Right lobe of liver (tissue), 6 donors: ENCODE results near the gene ARFGAP2. TPM values are rescaled to one million over a fixed set of nuclear protein-coding genes. Genes with fewer than 3 reads are reported as not detected.

ENCODE experiments used
- ATAC-seq, 4 donors: fragments of 200-7000 bp; cut with Tn5 transposase; one replicate each; pipeline ENCODE4 v1.9.1; 2020; ENCODE audit warnings: mild to moderate bottlenecking in 4 of 4, moderate library complexity in 4 of 4
- DNase-seq, 3 donors: peaks; one replicate each; pipeline ENCODE4 v3.0.0-alpha.2; 2020
- H3K27ac ChIP-seq, 3 donors: fragments of 200-600 bp; one replicate each; pipeline ENCODE4 v1.8.0; 2022
- H3K27me3 ChIP-seq, 2 donors: fragments of 200-600 bp; one replicate each; pipeline ENCODE4 v1.8.0; 2022
- H3K36me3 ChIP-seq, 4 donors: fragments of 200-600 bp; sonication (generic) in 1 of 4; one replicate each; pipeline versions ENCODE4 v1.5.1 to v1.8.0; 2017 to 2022; ENCODE audit warnings: control low read depth in 1 of 4
- H3K4me1 ChIP-seq, 4 donors: fragments of 200-600 bp; sonication (generic) in 1 of 4; one replicate each; pipeline versions ENCODE4 v1.5.1 to v1.8.0; 2017 to 2022; ENCODE audit warnings: control low read depth in 1 of 4
- H3K4me3 ChIP-seq, 3 donors: fragments of 200-600 bp; one replicate each; pipeline ENCODE4 v1.8.0; 2022
- H3K9me3 ChIP-seq, 4 donors: fragments of 200-600 bp; sonication (generic) in 1 of 4; one replicate each; pipeline versions ENCODE4 v1.5.1 to v1.8.0; 2017 to 2022; ENCODE audit warnings: control low read depth in 1 of 4
- POLR2A ChIP-seq: fragments of 450-650 bp; IDR thresholded peaks from one replicate; pipeline ENCODE4 v1.6.1; 2017; ENCODE audit warnings: antibody characterized with exemption, mild to moderate bottlenecking
- WGBS: methylation state at CpG from one replicate; pipeline ENCODE4 v1.1.6; 2018; ENCODE audit warnings: low coverage, low lambda C conversion rate; ENCODE audit not compliant: insufficient coverage; ENCODE audit errors: missing lambda C conversion rate; 5-methylcytosine and 5-hydroxymethylcytosine counted together
- intact Hi-C, 2 donors: fragments of 100-400 bp; cut with DNase I; formaldehyde crosslinking; loops; one replicate each; pipeline versions ENCODE4 v1.11.2 to v1.14.1; 2022
- total RNA-seq, 6 experiments: library from RNA; depleted of rRNA in 2 of 6; stranded (reverse); fragments of >200 nt in 2 of 6; fragmentation: NEBNext Ultra II Directional in 3 of 6; extraction: Animal tissue kit (Norgen Biotek cat#: 25700) in 3 of 6; gene quantifications; one replicate each; pipeline versions ENCODE4 v1.1.0 to v1.2.4, GENCODE V29; 2016 to 2023
- TF ChIP-seq, protein P1 (sequence below), 4 donors: fragments of 200-600 bp in 3 of 4; fragments of 450-650 bp in 1 of 4; IDR thresholded peaks; one replicate each; pipeline versions ENCODE4 v1.5.1 to v1.8.0; 2016 to 2022; ENCODE audit warnings: antibody characterized with exemption in 4 of 4, mild to moderate bottlenecking in 2 of 4
- donor health status: DM: no; HTN: yes; CAD: no.
- donor health status: DM: no; HTN: no; CAD: no.
- donor health status: DM: no; HTN: no; CAD: no.
- donor health status: DM: no; HTN: yes; CAD: no.
- donor health status: DM: no; HTN: yes; CAD: no.

Gene ARFGAP2
- total RNA-seq, 6 experiments from 2014 or later = 37.7 to 64.4 (median 62.1) TPM

DNA sequence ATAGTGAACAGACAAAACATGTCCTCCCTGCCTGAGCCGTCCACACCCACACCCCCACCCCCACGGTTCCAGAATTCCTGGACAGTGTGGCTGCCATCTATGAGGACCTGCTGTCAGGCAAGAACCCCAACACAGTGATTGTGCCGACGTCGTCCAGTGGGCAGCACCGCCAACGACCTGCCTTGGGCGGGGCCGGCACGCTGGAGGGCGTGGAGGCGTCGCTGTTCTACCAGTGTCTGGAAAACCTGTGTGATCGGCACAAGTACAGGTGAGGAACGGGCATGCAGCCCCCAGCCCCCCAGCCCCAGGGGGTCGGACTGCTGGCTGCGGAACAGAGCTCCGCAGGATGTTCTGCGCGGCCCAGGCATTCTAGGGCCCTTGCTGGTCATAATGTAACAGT, 19.7 kb downstream of the ARFGAP2 start:
- no peak for TF ChIP-seq POLR2A
- TF ChIP-seq, protein P1, sequence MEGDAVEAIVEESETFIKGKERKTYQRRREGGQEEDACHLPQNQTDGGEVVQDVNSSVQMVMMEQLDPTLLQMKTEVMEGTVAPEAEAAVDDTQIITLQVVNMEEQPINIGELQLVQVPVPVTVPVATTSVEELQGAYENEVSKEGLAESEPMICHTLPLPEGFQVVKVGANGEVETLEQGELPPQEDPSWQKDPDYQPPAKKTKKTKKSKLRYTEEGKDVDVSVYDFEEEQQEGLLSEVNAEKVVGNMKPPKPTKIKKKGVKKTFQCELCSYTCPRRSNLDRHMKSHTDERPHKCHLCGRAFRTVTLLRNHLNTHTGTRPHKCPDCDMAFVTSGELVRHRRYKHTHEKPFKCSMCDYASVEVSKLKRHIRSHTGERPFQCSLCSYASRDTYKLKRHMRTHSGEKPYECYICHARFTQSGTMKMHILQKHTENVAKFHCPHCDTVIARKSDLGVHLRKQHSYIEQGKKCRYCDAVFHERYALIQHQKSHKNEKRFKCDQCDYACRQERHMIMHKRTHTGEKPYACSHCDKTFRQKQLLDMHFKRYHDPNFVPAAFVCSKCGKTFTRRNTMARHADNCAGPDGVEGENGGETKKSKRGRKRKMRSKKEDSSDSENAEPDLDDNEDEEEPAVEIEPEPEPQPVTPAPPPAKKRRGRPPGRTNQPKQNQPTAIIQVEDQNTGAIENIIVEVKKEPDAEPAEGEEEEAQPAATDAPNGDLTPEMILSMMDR (IDR thresholded peaks at IDR 0.05) = no peak
- DNase-seq (no peak), ATAC-seq (no peak)
- Histone ChIP-seq H3K9me3 (no peaks in the 10 kb centered on the region), H3K36me3 (no peaks in the 10 kb centered on the region), H3K27ac (no peak overlapping the region), H3K4me1 (no peaks in the 10 kb centered on the region), H3K4me3 (no peak overlapping the region), H3K27me3 (no peaks in the 10 kb centered on the region)
- WGBS = 100% methylated on average over 2 of the region's 20 CpGs
- intact Hi-C loops = no loop called here

- 94% methylated on average over 4 of the region's 6 CpGs for WGBS
- Histone ChIP-seq H3K4me1 (no peaks in the 10 kb centered on the region), H3K9me3 (no peaks in the 10 kb centered on the region), H3K4me3 (no peak overlapping the region), H3K36me3 (no peaks in the 10 kb centered on the region), H3K27me3 (no peaks in the 10 kb centered on the region), H3K27ac (no peak overlapping the region)
- intact Hi-C loops = no loop called here
- DNase-seq (no peak), ATAC-seq (no peak)
- TF ChIP-seq, protein P1 (IDR thresholded peaks at IDR 0.05) = no peak
- no peak for TF ChIP-seq POLR2A
Observed at GRCh38 chr11:47156333-47156732, 20.3 kb downstream of the ARFGAP2 start.

DNA sequence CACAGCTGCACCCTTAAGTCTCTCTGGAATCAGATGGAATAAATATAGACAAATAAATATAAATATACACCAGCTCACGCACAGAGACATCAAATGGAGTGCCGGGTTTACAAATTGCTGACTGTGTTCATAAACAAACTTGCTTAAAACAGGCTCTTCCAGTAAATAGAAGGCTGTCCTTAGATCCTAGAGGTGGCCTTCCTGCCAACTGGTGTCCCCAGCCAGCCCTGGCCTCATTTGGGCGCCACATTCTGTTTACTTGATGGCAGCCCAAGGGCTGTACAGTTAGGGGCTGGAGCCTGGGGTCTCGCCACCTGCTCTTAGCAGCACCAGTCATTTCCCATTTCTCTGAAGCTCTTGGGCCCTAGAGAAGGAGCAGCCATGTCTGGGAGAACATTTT, 20.8 kb downstream of the ARFGAP2 start:
- Histone ChIP-seq H3K27ac (no peak overlapping the region), H3K4me1 (no peaks in the 10 kb centered on the region), H3K27me3 (no peaks in the 10 kb centered on the region), H3K4me3 (no peak overlapping the region), H3K36me3 (no peaks in the 10 kb centered on the region), H3K9me3 (no peaks in the 10 kb centered on the region)
- DNase-seq (no peak), ATAC-seq (no peak)
- TF ChIP-seq POLR2A = no peak
- TF ChIP-seq, protein P1 (IDR thresholded peaks at IDR 0.05) = no peak
- intact Hi-C loops = no loop called here
- 77% methylated on average over 3 of the region's 4 CpGs for WGBS

- no peak overlapping the region for H3K27ac ChIP-seq
- intact Hi-C loops = loop anchor here (5.0 kb wide), 2 partner anchors 263 to 268 kb away; no protein-coding TSS in a partner anchor
- ATAC-seq = no peak
- H3K36me3 ChIP-seq = no peaks in the 10 kb centered on the region
- DNase-seq = no peak
- H3K4me3 ChIP-seq = no peak overlapping the region
- TF ChIP-seq POLR2A = no peak
- TF ChIP-seq, protein P1 (IDR thresholded peaks at IDR 0.05) = no peak
- 34% methylated on average over 12 of the region's 18 CpGs for WGBS
- no peaks in the 10 kb centered on the region for H3K4me1 ChIP-seq
- H3K27me3 ChIP-seq = no peaks in the 10 kb centered on the region
- H3K9me3 ChIP-seq = no peaks in the 10 kb centered on the region
Observed at GRCh38 chr11:47154616-47155570, 21.8 kb downstream of the ARFGAP2 start.
